Erythroblast (primary cell): ENCODE measurements around the gene ATAD3B.
"Not testable (repeated sequence)": the region's sequence is repeated elsewhere in the genome, so short reads cannot be mapped to it uniquely, and the experiment has no call there.

ENCODE experiments used
- GATA1 ChIP-seq: IDR thresholded peaks from 2 replicates; pipeline ENCODE4 v1.6.1; 2011; ENCODE audit warnings: low read depth, mild to moderate bottlenecking, control low read depth, low read length, moderate library complexity
- POLR2A ChIP-seq: IDR thresholded peaks from 2 replicates; pipeline ENCODE4 v1.6.1; 2011; ENCODE audit warnings: mild to moderate bottlenecking, low read length

DNA sequence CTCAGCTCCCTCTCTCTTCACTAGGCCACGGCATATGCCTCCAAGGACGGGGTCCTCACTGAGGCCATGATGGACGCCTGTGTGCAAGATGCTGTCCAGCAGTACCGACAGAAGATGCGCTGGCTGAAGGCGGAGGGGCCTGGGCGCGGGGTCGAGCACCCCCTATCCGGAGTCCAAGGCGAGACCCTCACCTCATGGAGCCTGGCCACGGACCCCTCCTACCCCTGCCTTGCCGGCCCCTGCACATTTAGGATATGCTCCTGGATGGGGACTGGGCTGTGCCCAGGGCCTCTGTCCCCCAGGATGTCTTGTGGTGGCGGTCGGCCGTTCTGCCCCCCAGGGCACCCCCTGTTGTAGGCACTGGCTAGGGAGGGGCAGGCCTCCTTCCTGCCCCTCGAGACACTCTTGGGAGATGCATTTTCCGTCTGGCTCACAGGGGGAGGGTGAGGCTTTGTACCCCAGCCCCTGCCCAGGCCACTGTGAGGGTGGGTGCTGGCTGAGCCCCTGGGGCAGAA, 24.0 kb downstream of the ATAD3B start:
- TF ChIP-seq POLR2A, GATA1: not testable (repeated sequence)
